ENCODE data around the gene IL22RA1. TPM values are rescaled to one million over a fixed set of nuclear protein-coding genes. Genes with fewer than 3 reads are reported as not detected.

The IL22RA1 gene, protein sequence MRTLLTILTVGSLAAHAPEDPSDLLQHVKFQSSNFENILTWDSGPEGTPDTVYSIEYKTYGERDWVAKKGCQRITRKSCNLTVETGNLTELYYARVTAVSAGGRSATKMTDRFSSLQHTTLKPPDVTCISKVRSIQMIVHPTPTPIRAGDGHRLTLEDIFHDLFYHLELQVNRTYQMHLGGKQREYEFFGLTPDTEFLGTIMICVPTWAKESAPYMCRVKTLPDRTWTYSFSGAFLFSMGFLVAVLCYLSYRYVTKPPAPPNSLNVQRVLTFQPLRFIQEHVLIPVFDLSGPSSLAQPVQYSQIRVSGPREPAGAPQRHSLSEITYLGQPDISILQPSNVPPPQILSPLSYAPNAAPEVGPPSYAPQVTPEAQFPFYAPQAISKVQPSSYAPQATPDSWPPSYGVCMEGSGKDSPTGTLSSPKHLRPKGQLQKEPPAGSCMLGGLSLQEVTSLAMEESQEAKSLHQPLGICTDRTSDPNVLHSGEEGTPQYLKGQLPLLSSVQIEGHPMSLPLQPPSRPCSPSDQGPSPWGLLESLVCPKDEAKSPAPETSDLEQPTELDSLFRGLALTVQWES
- total RNA-seq (2022; extraction: Qiagen RNA extraction): 3.8 to 5.5 TPM (median 4.8 TPM) in 5 replicates

DNA sequence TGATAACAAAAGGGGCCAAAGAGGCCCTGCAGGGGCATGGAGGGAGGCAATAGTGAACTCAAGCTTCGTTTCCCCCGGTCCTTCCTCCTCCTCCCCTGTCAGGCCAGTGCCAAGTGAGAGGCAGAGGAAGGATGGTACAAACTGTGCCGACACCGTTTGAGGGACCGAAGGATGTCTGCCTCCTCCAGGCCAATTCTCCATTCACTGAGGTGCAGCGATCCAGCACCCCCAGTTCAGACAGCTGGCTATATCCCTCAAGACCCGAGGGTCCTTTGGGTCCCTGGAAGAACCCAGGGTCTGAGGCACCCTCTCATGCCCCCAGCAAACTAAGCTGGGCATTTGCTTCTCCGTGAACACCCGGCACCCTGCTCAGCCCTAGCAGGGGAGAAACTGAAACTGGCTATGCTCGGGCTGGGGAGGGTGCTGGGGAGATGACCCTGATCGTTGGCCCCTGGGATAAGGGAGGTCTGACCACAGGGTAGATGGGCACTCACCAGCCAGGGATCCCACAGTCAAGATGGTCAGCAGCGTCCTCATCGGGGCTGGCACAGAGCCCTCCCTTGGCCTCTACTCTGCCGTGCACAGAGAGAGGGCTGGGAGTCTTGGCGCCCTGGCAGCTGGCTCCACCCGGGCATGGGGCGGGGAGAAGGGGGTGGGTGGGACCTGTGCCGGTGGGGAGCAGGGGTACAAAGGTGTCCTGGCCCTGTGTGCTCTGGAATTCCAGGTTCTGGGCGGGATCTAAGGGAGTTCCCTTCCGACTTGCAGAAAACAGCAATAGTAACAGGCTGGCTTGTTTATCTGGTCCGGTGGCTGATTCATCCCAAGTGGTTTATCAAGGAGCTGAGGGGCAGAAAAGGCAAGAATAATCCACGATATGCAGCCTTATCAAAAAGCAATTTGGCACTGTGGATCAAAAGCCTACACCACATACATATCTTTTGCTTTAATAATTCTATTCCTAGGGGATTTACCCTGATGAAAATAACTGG is at the start of gene IL22RA1:
Gene IL22RA1 (minus strand): TSS at position 595 of the 989 bp plus-strand sequence. CDS start 58 bp downstream, at position 537.

DNA sequence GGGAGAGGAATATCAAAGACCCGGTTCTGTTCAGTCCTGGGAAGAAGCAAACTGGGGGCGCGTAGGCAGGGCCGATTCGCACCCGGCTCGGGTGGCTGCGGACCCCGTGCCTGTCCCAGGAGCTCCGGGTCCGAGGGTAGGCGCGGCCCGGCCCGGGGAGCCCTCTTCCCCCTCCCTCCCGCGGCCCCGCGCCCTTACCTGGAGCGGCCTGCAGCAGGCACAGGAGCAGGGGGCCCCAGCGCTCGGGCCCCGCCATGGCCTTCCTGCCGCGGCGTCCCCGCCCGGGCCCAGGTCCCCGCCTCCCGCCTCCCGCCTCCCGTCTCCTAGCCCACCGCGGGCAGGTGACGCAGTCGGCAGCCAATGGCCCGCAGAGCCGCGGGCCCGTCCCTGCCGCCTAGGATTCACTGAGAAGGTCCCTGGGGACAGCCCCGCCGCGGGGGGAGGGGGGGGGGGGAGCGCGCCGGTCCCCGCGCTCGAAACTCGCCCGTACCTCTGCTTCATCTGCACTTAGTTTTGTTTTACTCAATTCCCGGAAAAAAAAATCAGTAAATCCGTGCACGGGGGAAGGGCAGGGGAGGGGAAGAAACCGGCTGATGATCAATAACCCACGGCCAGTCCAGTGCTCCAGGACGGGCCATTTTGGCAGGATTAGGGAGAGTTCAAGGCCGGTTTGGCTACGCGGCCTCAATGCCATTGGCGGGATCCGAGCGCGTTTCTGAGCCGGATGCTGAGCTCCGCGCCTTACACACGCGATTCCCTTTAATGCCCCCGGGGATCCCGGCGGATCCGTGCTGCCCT is 44.3 kb upstream of the IL22RA1 start, which contains the start of gene IFNLR1:
Gene IFNLR1 (minus strand): TSS at position 297 of the 798 bp plus-strand sequence. CDS start 41 bp downstream, at position 256.

DNA sequence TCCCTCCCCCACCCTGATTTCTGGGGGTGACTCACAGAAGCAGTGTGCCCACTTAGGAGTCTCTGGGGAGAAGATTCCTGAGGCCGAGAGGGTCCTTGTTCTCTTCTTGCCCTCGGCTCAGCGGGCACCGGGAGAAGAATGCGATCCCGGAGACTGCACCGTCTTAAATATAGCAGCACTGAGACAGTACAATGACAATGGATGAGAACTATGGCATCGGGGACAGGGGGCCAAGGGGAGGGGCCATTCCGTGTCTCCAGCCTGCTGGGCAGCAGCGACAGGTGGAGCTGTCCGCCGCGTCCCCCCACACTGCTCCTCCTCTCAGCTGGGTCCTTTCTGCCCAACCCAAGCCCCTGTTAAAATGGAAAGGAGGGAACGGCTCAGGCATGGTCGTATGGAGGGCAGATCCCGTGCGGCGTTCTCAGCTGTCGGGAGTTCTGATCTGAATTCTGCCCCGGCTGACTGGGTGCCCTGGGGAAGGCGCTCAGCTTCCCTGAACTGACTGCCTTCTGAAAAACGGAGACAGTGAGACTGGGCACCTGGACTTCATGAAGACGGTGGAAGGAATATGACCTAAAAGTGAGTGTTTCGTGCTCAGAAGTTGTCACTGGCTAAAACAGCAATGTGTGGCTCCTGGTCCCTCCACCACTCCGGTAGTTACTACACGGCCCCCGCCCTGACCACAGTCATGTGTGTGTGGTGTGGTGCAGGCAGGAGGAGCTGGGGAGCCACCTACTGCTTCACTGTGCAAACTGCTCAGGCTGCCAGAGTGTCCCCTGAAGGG is 30.8 kb downstream of the IL22RA1 start, which contains the start of gene MYOM3:
Gene MYOM3 (minus strand): TSS at position 140 of the 784 bp plus-strand sequence. CDS start 3,499 bp downstream, outside the sequence.

Other genes with a start within 250 kb of the IL22RA1 start
- gene CNR2, start 229.8 kb downstream of the IL22RA1 start, total RNA-seq (2022; extraction: Qiagen RNA extraction): not detected in 5 replicates
- gene PNRC2, start 183.3 kb downstream of the IL22RA1 start, total RNA-seq (2022; extraction: Qiagen RNA extraction): 23.2 to 38.9 TPM (median 37.8 TPM) in 5 replicates
- 83.2 to 101 TPM (median 88.6 TPM) in 5 replicates for gene SRSF10, start 162.8 kb downstream of the IL22RA1 start, total RNA-seq (2022; extraction: Qiagen RNA extraction)
- gene MYOM3, start 31.0 kb downstream of the IL22RA1 start, total RNA-seq (2022; extraction: Qiagen RNA extraction): 5.9 to 7.2 TPM (median 6.5 TPM) in 5 replicates
- gene IFNLR1, start 44.1 kb upstream of the IL22RA1 start, total RNA-seq (2022; extraction: Qiagen RNA extraction): 0.80 to 1.3 TPM (median 0.99 TPM) in 5 replicates
- 0.48 to 0.79 TPM (median 0.54 TPM) in 5 replicates for gene GRHL3, start 176.2 kb upstream of the IL22RA1 start, total RNA-seq (2022; extraction: Qiagen RNA extraction)